Ecto neural progenitor cell (in vitro differentiated cells): Measurements from ENCODE around the gene XAGE5.
"Not testable (repeated sequence)": the region's sequence is repeated elsewhere in the genome, so short reads cannot be mapped to it uniquely, and the experiment has no call there.

Source experiments
- DNase-seq: peaks from one replicate; pipeline ENCODE4 v3.0.0-alpha.2; 2018; ENCODE audit warnings: low spot score

XAGE5 gene

GRCh38 chrX:52811065-52811625 lies at the start of gene XAGE5:
Gene XAGE5, plus strand, starts transcription at chrX:52811287. Its CDS starts 1,280 bp downstream, at chrX:52812567.
- no peak for DNase-seq

- not testable (repeated sequence) for DNase-seq
These were observed 45.1 kb upstream of the XAGE5 start for GRCh38 chrX:52765983-52766382.

- not testable (repeated sequence) for DNase-seq
These were observed 37.6 kb upstream of the XAGE5 start for GRCh38 chrX:52773504-52773903.

GRCh38 chrX:52797327-52797726 lies 13.8 kb upstream of the XAGE5 start, which contains the start of gene SPANXN5:
Gene SPANXN5, minus strand, starts transcription at chrX:52797427. Its CDS starts 79 bp downstream, at chrX:52797348.
- DNase-seq = not testable (repeated sequence)

GRCh38 chrX:52804876-52805275 lies 6.2 kb upstream of the XAGE5 start:
- DNase-seq = not testable (repeated sequence)

GRCh38 chrX:52819788-52820187 lies 8.7 kb downstream of the XAGE5 start:
- DNase-seq = no peak

GRCh38 chrX:52821079-52821760 lies 10.1 kb downstream of the XAGE5 start:
- no peak for DNase-seq

- DNase-seq = no peak
These were observed 13.5 kb downstream of the XAGE5 start for GRCh38 chrX:52824608-52825007.

GRCh38 chrX:52830551-52830950 lies 19.5 kb downstream of the XAGE5 start:
- DNase-seq = no peak

- DNase-seq = no peak
These were observed 28.1 kb downstream of the XAGE5 start for GRCh38 chrX:52839137-52839536.

GRCh38 chrX:52843619-52844018 lies 32.5 kb downstream of the XAGE5 start:
- DNase-seq = not testable (repeated sequence)

- DNase-seq = no peak
These were observed 41.2 kb downstream of the XAGE5 start for GRCh38 chrX:52852110-52852860.

GRCh38 chrX:52856991-52857525 lies 46.0 kb downstream of the XAGE5 start:
- DNase-seq = not testable (repeated sequence)

- DNase-seq = no peak
These were observed 54.4 kb downstream of the XAGE5 start for GRCh38 chrX:52865343-52865998.
